NCI-H187 treated with DMSO at 0.1 percent for 48 hours (cell line): ENCODE results near the gene PLEKHA1.

Source experiments
- DNase-seq: peaks from one replicate; lab custom pipeline; 2025; lab: John Stamatoyannopoulos, UW

The PLEKHA1 gene

DNA sequence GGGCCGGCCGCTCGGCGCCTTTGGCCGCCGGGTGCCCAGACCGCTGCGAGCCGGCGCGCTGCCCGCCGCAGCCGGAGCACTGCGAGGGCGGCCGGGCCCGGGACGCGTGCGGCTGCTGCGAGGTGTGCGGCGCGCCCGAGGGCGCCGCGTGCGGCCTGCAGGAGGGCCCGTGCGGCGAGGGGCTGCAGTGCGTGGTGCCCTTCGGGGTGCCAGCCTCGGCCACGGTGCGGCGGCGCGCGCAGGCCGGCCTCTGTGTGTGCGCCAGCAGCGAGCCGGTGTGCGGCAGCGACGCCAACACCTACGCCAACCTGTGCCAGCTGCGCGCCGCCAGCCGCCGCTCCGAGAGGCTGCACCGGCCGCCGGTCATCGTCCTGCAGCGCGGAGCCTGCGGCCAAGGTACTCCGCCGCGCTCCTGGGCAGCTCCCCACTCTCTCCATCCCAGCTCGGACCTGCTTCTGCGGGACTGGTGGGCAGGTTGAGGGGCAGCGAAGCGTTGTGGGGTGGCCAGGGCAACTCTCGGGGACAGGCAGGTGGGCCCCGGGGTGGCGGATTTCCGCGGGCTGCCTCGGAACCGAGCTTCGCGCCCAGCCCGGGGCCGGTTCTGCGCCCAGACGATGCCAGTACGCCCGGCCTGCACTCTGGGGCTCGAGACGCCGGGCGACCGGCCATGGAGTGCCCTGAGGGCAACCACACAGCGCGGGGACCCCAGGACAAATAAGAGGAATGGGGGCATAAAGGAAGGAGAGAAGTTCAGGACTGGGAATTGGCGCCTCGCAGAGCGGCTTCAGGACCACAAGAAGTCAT, 87.4 kb downstream of the PLEKHA1 start:
- no peak for DNase-seq

DNA sequence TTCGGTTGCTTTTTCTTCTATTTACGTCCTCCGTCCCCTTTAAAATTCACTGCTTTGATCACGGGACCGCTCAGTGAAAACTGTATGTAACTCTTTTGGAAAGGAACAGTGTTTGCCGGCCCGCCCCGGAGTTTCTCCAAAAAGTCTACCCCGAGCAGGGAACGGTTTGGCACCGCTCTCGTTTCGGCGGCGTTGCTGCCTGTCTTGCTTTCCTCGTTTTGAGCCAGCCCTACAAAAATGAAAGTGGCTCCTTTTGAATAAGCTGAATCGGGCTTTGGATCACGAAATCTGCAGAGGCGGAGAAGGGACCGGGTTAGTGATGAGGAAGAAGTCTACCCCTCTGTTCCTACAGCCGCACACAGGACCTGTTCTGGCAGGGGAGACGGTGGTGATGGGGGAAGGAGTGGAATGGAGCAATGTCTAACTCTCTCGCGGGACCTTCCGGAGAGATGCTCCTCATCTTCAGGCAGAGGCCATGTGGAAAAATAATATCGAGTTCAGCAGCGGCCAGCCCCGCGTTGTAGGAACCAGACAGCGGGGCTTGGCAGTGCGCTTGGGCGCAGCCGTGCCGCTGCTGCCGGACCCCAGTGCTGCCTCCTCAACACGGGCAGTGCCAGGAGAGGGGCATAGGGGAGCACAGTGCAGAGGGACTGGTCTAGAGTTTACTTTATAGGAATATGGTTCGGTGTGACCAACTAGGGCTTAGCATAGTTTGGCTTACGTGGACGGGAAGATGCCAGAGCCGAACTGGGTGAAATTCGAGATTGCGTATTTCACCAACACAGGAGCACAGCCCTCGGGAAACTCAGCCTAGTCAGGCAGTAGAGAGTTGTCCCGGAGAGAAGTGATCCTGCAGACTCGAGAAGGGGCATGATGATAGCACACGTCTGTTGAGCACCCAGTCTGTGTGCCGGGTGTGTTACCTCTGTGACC, 88.3 kb downstream of the PLEKHA1 start:
- no peak for DNase-seq

DNA sequence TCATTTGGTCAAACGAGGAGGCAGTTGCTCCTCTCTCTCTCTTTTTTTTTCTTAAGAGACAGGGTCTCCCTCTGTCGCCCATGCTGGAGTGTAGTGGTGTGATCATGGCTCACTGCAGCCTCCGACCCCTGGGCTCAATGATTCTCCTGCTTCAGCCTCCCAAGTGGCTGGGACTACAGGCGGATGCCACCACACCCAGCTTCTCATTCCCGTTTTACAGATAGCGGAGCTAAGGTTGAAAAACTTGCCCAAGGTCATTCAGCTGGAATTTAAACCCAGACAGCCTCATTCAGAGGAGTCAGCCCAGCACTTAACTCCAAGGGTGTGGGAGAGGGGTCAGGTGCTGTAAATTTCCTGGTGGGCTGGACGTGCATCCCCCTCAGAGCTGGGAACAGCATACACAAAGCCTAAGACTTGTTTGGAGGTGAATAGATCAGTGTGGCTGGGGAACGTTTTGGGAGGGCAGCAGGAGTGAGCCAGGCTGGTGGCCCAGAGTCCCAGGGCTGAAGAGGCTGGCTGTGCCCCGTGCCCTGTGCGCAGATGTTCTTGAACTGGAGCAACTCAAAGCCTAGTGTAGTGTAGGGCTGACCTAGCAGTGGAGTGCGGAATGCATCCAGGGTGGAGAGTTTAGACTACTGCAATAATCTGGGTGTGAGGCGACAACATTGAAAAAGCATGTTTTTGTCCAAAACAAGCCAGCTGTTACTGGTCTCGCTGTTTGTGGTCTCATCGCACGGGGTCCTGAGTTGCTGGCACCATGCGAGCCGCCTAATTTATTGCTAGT, 89.2 kb downstream of the PLEKHA1 start:
- DNase-seq, result no peak

DNA sequence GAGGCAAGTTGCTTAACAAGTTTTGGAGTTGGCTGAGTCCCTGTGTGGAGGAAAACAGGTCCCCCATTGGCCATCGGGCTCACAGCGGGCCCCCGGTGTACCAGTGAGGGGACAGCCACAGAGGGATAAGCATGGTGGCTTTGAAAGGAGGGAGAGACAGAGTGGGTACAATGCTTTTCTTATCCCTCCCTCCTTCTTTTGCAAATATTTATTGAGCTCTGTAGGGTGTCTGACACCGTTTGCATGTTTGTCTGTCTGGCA, 89.7 kb downstream of the PLEKHA1 start:
- DNase-seq, result no peak

DNA sequence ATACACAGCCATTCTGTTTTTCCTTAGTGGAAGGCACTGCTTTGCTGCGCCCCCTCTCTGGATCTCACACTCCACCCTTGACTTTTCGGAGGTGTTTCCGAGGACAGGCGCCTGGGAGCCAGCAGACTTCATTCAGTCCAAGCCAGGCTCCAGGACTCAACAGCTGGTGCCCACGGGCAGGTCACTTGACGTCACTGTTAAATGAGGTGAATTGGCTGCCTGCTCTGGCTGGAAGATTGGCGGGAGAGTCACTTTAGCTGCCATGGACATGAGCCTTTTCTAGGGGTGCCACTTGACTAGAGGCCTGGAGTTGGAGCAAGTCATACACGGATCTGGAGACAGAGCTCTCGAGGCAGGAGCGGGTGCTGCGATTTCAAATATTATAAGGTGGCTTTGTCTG, 90.1 kb downstream of the PLEKHA1 start:
- DNase-seq, result no peak

DNA sequence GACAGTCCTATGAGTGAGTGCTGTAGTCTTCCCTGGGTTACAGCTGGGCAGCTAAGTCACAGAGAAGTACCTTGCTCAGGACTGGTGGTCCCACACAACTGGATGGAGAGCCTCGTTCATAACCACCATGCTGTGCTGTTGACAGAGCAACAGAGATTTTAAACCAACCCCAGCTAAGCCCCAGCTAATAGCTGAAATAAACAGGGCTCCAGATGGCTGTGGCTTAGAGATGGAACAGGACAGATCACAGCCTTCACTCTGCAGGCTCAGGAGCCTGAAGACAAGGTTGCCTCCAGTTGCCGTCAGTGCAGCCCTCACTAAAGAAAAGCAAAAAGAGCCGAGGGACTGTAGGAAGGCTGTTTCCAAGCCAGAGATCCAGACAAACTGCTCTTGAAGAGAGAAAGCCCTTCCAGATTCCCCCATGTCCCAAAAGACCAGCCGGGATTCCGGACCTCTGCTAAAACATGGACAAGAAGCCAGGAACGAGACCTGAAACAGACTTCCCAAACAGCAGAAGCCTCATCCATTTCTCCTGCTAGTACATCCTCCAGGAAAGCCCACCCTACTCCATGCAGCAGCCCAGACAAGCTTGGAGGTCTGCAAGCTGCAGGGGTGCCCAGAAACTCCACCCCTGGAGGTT, 91.0 kb downstream of the PLEKHA1 start:
- no peak for DNase-seq

DNA sequence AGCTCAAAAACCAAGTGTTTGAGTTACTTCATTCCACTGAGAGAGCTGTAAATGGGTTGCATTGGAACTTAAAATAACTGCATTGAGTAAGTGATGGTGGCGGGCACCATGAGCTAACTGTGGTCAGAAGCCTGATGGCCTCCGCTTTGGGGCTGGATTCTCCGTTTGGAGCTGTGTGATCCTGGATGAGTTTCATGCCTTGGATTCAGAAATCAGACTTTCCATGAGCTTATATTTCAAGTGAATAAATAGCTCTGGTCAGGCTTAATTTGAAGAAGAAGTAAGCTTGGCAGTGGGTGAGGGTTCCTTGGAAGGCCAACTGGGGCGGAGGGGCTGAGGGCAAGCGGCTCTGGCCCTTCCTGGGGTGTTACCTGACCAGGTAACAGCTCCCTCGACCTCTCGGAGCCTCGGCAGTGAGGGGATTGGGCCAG, 92.5 kb downstream of the PLEKHA1 start:
- no peak for DNase-seq

DNA sequence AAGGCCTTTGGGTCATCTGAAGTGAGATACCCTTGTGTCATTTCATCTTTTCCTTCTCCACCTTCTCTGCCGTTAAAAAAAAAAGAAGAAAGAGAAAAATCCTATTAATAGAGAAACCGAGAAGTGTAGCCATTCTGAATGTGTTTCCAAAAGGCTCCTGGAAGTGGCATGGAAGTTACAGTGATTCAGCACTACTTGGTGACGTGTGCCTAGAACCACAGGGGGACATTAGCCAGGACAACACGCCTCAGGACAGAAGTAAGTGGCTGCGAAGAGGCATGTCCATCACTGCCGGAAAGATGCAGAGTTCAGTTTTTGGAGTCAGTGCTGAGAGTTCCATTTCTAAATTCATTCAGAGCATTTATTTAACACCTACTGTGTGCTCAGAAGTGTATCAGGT, 93.2 kb downstream of the PLEKHA1 start:
- DNase-seq, result no peak

DNA sequence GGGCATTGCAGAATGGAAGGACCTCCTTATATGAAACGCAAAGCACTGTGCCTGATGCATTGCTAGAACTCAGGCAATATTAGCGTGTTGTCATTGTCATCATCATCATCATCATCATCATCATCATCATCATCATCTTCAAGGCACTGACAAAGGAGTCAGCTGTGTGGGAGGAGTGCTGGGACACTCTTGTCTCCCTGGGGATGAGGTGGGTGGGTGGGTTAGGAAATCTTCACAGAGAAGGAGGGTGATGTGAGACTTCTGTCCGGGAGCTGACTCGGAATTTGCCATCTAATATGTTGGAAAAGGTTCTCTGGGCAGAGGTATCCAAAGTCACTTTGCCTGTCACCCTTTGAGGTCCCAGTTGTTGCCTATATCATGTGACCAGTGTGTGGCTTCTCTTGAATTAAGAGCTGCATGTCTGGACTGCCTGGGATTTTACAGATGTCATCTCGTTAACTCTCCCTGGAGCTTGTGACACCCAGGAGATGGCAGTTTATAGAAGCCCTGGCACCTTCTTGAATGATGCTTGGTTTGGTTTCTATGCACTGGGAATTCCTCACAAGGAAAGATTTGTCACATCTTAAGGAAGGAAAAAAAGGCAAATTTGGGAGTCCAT, 93.9 kb downstream of the PLEKHA1 start:
- DNase-seq, result no peak

DNA sequence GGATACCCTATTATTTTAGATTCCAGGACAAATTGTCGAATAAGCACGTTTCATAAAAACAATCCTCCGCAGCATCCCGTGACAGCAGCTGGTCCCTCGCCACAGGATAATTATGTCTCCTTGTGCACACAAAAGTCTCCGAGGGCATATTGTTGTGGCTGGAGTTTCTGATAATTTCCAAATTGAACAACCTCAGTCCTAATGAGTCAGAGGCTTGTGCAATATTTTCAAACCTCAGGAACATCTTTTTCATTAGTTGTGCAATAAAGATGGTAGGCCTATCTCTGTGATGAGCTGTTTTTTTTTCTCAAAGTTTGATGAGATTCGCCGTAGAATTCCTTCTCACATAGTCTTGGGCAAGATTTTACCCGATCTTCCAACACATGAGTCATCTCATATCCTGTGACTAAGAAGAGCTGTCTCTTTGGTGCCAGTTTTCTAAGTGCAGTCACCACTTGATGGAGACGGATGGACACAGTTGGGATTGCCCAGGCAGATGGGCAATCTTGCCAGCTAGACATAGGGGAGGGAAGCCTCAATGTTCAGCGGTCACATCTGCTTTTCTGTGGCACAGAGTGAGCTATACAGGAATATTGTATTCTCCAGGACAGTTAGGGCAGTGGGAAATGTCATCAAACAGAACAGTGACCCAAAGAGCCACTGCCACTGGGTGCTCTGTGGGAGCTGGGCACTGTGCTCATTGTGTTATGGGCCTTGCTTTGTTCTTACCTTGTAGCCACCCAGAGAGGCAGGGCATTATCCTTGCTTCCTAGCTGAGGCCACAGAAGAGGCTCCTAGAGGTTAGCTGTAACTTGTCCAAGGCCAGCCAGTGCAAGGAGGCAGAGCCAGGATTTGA, 94.6 kb downstream of the PLEKHA1 start:
- no peak for DNase-seq

DNA sequence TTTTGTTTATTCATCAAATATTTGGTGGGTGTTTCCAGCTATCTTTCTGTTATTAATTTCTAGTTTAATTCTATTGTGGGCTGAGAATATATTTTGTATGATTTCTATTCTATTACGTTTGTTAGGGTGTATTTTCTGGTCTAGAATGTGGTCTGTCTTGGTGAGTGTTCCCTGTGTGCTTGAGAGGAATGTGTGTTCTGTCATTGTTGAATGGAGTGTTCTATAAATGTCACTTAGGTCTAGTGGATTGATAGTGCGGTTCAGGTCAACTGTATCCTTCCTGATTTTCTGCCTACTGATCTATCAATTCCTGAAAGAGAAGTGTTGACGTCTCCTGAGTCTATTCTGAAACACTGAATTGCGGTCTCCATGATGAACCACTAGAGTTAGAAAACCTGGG, 95.3 kb downstream of the PLEKHA1 start:
- DNase-seq, result no peak

DNA sequence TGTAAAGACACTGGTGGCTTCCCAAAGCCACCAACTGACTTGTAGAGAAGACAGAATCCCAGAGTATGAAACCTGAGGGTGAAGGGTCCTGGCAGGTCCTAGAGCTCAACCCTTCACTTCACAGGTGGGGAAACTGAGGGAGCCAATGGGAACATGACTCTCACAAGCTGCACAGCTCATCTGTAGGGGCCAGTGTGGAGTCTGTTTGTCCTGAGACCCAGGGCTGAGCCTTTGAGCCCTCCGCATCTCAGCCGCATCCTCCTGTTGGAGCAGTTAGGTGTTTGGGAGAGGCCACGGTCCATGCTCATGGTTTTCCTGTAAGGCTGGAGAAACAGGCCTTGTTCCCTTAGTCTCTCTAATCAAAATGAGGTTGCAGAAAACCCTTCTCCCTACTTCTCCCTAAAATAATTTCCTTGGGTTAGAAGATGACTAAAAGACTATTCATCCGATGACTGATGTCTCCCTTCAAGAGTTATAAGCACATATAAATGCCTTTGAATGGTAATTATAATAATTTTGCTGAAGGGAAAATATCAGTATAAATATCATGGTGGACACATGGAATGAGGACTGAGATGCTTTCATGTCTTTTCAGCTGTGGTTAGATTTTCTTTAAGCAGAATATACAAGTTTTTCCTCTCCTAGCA, 97.1 kb downstream of the PLEKHA1 start:
- no peak for DNase-seq

DNA sequence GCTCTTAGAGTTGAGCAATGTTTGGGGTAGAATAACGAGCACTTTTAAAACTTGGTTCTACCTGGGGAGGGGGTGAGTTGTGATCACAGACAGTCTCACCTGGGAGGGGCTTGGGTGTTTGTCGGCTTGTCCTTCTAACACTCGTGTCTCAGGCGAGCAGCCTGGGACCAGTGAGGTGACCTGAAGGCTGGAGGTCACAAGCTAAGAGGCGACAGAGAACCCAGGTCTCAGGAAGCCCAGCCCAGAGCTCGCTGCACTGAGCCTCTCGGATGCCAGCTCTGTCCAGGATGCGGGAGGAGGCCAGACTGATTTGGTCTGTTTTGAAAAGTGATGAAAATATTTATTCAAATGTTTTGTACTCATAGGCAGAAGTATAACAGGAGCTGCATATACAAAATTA, 98.6 kb downstream of the PLEKHA1 start:
- DNase-seq, result no peak

DNA sequence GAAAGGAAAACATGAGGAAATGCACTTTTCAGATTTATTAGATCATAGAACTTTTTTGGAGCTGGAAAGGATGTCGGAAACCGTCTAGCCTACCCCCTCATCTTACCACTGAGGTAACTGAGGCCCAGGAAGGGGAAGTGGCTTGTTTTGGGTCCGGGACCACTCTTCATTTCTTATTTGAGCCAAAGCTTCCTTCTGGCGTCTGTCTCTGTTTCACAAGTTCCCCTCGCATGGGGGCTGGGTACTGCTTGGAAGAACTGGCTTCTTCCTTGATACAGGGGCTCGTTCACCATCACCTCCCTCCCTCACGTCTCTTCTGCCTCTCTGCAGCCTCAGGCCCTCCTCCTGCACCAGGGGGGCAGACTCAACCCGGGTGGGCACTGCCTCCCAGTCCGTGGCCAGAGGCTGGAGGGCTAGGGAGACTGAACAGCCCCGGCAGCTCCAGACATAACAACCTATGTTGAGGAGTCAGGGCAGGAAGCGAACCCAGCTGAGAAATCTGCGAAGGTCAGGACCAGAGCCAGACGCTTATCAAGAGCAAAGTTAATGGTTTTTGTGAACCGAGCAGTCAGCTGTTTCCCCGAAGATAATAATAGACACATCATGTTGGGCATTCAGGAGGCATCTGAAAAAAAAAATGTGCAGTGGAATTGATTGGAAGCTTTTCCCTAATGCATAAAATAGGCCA, 99.8 kb downstream of the PLEKHA1 start:
- DNase-seq, result no peak

DNA sequence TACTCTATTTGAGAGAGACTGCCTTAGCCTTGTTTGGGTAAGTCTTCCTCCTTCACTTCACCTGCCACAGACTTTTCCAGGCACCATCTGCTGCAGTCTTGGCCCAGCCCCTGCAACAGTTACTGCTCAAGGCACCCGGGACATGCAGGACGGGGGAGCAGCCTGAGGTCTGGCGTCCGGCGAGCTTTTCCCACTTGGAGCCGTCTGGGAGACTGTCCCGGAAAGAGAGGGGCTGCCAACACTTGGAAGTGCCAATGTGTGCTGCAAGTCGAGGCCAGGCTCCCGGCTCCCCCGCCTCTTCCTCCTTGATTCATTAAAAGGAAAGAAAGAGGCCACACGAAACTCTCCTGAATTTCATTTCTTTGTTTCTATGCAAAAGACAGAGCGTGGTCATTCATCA, 100.6 kb downstream of the PLEKHA1 start:
- DNase-seq, result no peak

DNA sequence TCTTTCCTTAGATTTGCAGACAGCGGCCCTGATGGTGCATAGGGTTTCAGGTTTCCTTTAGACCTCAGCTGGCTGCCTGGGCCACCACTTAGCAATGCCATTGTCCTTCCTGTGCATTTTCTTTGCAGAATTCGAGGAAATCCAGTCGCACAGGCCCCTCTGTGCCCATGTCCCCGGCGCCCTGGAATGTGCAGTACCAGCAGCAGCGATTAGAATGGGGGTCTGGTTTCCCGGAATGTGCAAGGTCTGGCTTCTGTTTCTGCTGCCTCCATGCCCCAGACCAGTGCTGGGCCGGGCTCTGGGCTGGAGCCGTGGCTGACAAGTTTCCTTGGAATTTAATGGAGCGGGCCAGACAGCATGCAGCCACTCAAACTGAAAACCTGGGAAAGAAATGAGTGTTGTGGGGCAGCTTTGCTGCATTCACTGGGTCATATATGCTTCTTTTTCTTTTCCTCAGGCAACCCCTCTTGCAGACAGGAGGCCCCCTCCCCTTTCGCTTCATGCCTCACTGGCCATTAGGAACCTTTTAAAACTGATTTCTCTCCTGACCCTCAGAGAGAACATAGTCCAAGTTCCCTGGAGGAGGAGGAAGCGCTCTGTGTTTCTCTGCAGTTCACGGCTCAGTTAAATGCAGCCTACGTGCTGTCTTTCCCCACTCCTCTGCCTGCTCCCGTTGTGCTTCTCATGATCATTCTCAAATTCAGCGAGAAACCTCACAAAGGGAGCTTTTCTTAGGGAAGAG, 101.3 kb downstream of the PLEKHA1 start:
- no peak for DNase-seq

DNA sequence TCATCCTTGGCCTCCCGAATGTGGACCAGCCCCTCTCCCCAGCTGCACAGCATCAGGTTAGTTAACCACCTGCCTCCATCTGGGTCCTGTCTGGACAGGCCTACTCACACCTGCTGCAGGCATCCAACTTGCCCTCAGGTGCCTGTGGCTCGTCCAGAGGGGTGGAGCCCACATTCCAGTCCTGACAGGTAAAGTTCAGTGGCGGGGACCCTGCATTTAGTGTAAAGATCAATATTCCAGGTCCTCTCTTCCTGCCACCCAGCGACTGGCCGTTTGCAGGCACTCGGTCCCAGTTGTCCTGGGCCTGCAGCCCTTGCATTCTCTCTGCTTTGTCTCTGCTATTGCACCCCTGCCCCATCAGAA, 101.8 kb downstream of the PLEKHA1 start:
- DNase-seq, result no peak

DNA sequence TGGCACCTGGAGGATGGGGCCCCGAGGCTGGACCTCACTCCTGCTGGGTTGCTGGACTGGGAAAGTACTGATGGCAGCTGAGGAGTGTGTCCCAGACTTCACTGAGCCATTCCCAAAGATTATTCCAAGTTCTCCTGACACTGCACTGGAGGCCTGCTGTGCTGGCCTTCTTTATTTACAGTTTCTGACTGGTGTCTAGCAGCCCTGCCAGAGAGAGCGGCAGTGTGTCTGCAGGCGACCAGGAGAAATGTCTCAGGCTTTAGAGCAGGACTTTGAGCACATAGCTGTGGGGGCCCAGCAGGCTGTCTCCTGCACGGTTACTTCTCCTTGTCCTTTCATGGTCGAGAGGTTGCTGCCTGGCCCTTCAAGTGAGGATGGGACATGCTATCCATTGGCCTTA, 102.9 kb downstream of the PLEKHA1 start:
- DNase-seq, result no peak

DNA sequence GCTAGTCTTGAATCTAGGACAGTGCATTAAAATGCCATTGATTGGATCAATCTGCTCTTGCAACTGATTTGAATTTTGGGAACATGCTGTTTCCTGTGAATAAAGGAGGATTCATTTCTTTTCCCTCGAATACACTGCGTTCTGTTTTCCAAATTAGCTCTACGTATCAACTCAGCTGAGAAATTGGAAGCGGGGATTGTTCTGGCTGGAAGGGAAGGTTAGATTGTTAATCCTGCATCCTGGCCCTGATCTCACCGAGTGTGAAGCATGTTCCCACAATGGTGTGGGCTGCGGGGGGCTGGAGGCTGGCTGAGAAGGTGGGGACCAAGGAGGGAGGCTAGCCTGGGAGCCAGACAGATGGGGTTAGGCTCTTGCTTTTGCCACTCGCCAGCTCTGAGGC, 104.5 kb downstream of the PLEKHA1 start:
- DNase-seq, result no peak
